NCI-H2171 (cell line): ENCODE data around the gene POLE3.
"Not testable (repeated sequence)": the region's sequence is repeated elsewhere in the genome, so short reads cannot be mapped to it uniquely, and the experiment has no call there.

Source experiments
- DNase-seq: peaks from one replicate; lab custom pipeline; 2025; lab: John Stamatoyannopoulos, UW

The POLE3 gene

GRCh38 chr9:113410207-113410864 lies at the start of gene POLE3, which contains the start of gene C9orf43:
TSS of gene POLE3 (minus strand) at chr9:113410675. CDS start at chr9:113410293, 382 bp downstream.
TSS of gene C9orf43 (plus strand) at chr9:113410747. CDS start at chr9:113413494, 2,747 bp downstream.
- DNase-seq, result peak; percentile 98

DNA sequence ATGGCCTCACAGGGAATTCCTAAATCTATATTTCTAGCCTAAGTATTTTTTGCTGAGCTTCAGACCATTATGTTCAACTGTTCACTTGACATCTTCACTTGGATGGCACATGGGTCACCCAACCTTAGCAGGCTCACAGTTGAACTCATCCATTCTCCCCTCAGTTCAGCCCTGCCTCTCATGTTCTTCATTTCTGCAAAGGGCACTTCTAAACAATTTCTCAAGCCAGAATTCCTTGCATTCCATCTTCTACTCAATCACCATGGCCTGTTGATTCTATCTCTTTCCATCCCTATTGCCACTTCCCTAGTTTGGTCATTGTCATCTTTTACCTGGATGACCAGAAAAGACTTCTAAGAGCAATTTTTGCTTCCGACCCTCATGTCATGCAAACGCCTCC lies 45.8 kb upstream of the POLE3 start:
- no peak for DNase-seq

DNA sequence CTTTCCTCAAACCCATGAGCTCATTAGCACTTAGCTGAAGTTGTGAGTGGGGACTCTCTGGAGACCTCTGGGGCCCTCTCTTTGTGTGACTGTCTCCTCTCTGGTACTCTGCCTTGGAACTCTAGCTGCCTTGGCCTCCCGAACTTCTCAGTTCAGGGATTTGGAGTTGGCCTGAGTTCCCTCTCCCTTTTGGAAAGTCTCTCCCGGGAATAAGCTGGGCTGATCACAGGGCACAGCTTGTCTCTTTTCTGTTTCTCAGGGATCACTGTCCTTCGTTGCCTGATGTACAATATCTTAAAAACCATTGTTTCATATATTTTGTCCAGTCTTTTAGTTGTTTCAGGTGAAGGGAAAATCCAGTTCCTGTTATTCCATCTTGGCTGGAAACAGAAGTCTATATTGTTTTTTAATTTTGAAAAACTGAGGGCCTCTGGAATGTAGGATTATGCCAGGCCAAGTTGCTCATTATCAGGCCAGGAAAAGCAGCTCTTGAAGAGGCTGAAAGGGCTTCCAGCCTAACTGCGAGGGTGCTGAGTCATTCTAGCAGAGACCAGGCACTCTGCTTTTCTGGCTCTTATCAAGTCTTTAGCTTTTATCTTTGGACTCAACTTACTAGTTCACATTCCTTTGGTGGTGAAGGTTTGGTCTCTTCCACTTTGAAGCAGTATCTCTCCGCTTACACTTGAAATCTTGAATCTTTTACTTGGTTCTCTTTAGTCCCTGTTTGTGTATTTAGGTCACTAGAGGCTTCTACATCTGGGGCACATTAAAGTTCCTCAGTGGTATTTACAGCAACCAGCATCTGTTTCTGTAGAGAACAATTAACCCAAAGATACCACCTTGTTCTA lies 44.7 kb upstream of the POLE3 start:
- DNase-seq, result no peak

DNA sequence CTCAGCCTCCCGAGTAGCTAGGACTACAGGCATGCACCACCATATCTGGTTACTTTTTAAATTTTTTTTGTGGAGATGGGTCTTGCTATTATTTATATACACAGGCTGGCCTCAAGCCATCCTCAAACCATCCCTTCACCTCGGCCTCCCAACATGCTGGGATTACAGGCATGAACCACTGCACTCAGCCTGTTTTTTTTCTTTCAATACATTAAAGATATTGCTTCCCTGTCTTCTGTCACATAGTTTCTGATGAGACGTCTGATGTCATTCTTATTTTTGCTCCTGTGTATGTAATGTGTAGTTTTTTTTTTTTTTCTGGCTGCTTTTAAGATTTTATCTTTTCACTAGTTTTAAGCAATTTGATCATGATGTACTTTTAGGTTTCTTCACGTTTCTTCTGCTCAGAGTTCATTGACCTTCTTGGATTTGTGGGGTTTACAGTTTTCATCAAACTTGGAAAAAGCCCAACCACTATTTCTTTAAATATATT lies 41.7 kb upstream of the POLE3 start:
- no peak for DNase-seq

DNA sequence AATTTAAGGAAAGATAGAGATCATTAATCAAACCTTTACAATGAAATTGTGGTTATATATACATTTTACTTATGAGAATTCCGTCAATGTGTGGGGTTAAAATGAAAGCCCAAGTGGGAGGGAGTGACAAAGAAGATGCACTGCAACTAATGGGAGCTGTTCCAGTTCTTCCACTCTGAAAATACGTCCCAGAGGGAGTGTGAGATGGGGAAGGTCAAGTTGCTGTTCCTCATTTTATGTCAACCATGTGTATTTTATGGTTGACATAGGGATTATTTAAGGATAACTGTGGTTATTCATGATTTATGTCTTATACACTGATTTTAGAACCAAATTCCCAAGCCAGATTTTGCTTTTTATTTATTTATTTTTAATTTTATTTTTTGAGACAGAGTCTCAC lies 38.9 kb upstream of the POLE3 start:
- DNase-seq, result no peak

DNA sequence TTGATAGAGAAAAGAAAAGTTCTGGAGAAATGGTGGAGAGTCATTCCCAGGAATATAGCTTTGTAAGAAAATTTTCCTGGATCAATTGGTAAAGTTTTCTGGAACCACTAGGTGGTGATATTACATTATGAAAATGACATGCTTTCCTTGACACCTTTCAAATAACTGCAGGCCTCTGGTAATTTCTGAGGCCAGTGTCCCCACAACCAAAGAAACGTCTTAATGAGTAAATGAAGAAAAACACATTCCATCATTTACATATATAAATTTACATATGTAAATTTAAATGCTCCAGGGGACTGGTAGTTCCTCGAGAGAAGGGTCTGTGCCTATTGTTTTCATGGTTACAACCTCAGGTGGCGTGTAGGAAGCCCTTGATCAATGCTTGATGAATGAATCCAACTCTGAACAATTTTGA lies 35.9 kb upstream of the POLE3 start:
- peak; percentile 29 for DNase-seq

GRCh38 chr9:113444736-113445135 lies 34.3 kb upstream of the POLE3 start:
- DNase-seq, result peak; percentile 2

DNA sequence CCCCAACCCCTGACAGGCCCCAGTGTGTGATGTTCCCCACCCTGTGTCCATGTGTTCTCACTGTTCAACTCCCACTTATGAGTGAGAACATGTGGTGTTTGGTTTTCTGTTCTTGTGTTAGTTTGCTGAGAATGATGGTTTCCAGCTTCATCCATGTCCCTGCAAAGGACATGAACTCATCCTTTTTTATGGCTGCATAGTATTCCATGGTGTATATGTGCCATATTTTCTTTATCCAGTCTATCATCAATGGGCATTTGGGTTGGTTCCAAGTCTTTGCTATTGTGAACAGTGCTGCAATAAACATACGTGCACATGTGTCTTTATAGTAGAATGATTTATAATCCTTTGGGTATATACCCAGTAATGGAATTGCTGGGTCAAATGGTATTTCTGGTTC lies 27.2 kb upstream of the POLE3 start:
- not testable (repeated sequence) for DNase-seq

GRCh38 chr9:113436728-113437515 lies 26.4 kb upstream of the POLE3 start:
- DNase-seq, result no peak

- no peak for DNase-seq
Observed at GRCh38 chr9:113431191-113431590, 20.7 kb upstream of the POLE3 start.

GRCh38 chr9:113428062-113428615 lies 17.7 kb upstream of the POLE3 start:
- DNase-seq, result no peak

DNA sequence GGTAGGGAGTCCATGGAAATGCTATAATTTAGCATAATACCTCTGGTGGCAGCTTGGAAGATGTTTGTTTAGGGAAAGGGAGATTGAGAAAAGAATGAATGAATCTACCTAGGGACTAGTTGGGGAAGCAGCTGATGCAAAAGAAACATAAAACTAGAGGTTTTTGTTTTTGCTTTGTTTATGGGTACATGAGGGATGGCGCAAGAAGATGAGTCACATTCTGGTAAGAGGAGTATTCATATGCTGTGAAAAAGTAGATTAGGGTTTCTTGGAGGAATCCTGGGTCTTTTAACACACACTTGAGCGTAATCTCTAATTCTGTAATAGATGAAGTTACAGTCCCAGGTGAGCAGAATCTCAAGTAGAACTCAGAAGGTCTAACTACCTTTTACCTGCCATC lies 17.2 kb upstream of the POLE3 start:
- no peak for DNase-seq

- no peak for DNase-seq
Observed at GRCh38 chr9:113426701-113427100, 16.2 kb upstream of the POLE3 start.

DNA sequence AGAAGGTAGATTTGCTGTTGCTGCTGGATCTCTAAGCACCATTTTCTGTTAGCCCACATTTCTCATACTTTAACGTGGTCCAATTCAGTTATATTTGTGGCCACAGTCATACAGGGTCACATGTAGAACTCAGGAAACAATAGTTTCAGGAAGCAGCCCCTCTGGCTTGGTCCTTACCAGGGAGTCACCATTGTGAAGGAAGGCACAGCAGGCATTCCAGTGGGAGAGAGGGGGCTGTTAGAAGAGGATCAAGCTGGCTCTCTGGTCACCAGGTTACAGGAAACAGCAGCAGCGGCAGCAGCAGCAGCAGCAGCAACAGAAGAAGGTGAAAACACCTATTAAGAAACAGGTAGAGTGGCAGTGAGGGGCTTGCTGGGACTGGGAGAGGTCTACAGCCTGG lies 14.6 kb upstream of the POLE3 start:
- DNase-seq, result no peak

DNA sequence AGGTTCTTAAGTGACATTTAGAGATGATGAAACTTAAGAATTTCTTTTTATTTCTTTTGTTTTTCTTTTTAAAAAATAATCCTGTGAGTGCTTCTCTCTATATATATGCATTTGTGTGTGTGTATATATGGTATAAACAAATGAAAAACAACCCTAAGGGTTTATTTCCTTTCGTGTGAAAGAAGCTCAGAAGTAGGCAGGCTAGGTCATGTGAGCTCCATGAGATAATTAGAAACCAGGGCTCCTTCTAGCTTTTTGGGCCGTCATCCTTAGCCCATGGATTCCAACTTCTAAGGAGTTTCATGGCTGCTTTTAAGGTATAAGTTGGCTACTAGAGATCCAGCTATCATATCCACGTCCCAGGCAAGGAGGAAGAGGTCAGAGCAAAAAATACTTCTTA lies 11.3 kb upstream of the POLE3 start:
- DNase-seq, result no peak

DNA sequence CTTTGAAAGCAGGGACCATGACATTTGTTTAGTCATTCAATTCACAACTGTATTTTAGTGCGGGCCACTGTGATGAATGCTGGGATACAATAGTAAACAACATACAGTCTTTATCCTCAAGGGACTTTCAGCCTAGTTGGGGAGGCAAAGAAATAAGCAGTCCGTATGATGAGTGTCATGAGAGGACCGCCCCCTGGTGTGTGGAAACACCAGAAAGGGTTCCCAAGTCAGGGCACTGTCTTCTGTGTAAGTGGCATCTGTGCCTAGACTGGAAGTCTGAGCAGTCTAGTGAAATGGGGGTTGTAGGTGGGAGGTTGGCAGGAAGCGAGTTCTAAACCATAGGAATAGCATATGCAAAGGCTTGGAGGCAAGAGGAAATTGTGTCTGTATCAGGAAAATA lies 6.9 kb upstream of the POLE3 start:
- no peak for DNase-seq

- DNase-seq, result no peak
Observed at GRCh38 chr9:113416149-113416721, 5.8 kb upstream of the POLE3 start.

- peak; percentile 32 for DNase-seq
Observed at GRCh38 chr9:113409883-113410206, 630 bp downstream of the POLE3 start.

- no peak for DNase-seq
Observed at GRCh38 chr9:113409481-113409880, 994 bp downstream of the POLE3 start.

- peak; percentile 59 for DNase-seq
Observed at GRCh38 chr9:113406873-113407511, 3.5 kb downstream of the POLE3 start.

GRCh38 chr9:113406353-113406752 lies 4.1 kb downstream of the POLE3 start:
- DNase-seq, result not testable (repeated sequence)
